ENCODE data around the gene PCSK6.

Gene PCSK6

GRCh38 chr15:101332061-101332467, 157.4 kb downstream of the PCSK6 start:
- Mint-ChIP-seq H3K27me3 (ENCODE audit: low read depth) (peaks cover 34% of the 10 kb centered on the region), H3K9me3 (peaks cover 3% of the 10 kb centered on the region), H3K36me3 (ENCODE audit: low read depth) (no peaks in the 10 kb centered on the region), H3K4me1 (no peaks in the 10 kb centered on the region), H3K27ac (no peak overlapping the region), H3K4me3 (no peak overlapping the region)
- no peak for TF ChIP-seq CTCF (IDR thresholded peaks at IDR 0.05; ENCODE audit: unreplicated experiment in 3 of 3)

GRCh38 chr15:101329867-101330380, 159.6 kb downstream of the PCSK6 start:
- no peak for TF ChIP-seq CTCF (IDR thresholded peaks at IDR 0.05; ENCODE audit: unreplicated experiment in 3 of 3)
- peaks cover 37% of the 10 kb centered on the region for H3K27me3 Mint-ChIP-seq (ENCODE audit: low read depth)
- no peaks in the 10 kb centered on the region for H3K36me3 Mint-ChIP-seq (ENCODE audit: low read depth)
- H3K4me1 Mint-ChIP-seq: peaks cover 10% of the 10 kb centered on the region
- no peaks in the 10 kb centered on the region for H3K9me3 Mint-ChIP-seq
- no peak overlapping the region for H3K27ac Mint-ChIP-seq
- H3K4me3 Mint-ChIP-seq: no peak overlapping the region

GRCh38 chr15:101329309-101329863, 160.1 kb downstream of the PCSK6 start:
- Mint-ChIP-seq H3K27ac (no peak overlapping the region), H3K27me3 (ENCODE audit: low read depth) (peaks cover 38% of the 10 kb centered on the region), H3K9me3 (no peaks in the 10 kb centered on the region), H3K4me3 (no peak overlapping the region), H3K36me3 (ENCODE audit: low read depth) (no peaks in the 10 kb centered on the region), H3K4me1 (peaks cover 10% of the 10 kb centered on the region)
- no peak for TF ChIP-seq CTCF (IDR thresholded peaks at IDR 0.05; ENCODE audit: unreplicated experiment in 3 of 3)

GRCh38 chr15:101328001-101328400, 161.5 kb downstream of the PCSK6 start:
- peaks cover 47% of the 10 kb centered on the region for H3K27me3 Mint-ChIP-seq (ENCODE audit: low read depth)
- H3K9me3 Mint-ChIP-seq: no peaks in the 10 kb centered on the region
- H3K4me1 Mint-ChIP-seq: peaks cover 10% of the 10 kb centered on the region
- H3K4me3 Mint-ChIP-seq: no peak overlapping the region
- H3K27ac Mint-ChIP-seq: no peak overlapping the region
- no peaks in the 10 kb centered on the region for H3K36me3 Mint-ChIP-seq (ENCODE audit: low read depth)
- no peak for TF ChIP-seq CTCF (IDR thresholded peaks at IDR 0.05; ENCODE audit: unreplicated experiment in 3 of 3)

- H3K36me3 Mint-ChIP-seq (ENCODE audit: low read depth): no peaks in the 10 kb centered on the region
- peaks cover 46% of the 10 kb centered on the region for H3K27me3 Mint-ChIP-seq (ENCODE audit: low read depth)
- no peak overlapping the region for H3K4me3 Mint-ChIP-seq
- TF ChIP-seq CTCF (IDR thresholded peaks at IDR 0.05; ENCODE audit: unreplicated experiment in 3 of 3): no peak
- H3K9me3 Mint-ChIP-seq: no peaks in the 10 kb centered on the region
- peaks cover 10% of the 10 kb centered on the region for H3K4me1 Mint-ChIP-seq
- no peak overlapping the region for H3K27ac Mint-ChIP-seq
These were observed 162.3 kb downstream of the PCSK6 start for GRCh38 chr15:101327147-101327740.

Data from nephron (organoid).